Loucy (cell line): ENCODE measurements around the gene COA1.
A peak's percentile ranks its signal among the peaks of the same experiment; 100 is the strongest.

ENCODE experiments used
- H2AFZ ChIP-seq: fragments of 200-600 bp; sonication (generic); 2 replicates; pipeline ENCODE4 v1.6.0; 2016; ENCODE audit warnings: antibody characterized with exemption, mild to moderate bottlenecking, low read length, moderate library complexity
- H3F3A ChIP-seq: fragments of 200-600 bp; 2 replicates; pipeline ENCODE4 v1.6.0; 2016; ENCODE audit warnings: antibody characterized with exemption, low read depth, mild to moderate bottlenecking
- H3K27me3 ChIP-seq: fragments of 200-600 bp; sonication (generic); 2 replicates; pipeline ENCODE4 v1.6.1; 2014; ENCODE audit warnings: low read length, mild to moderate bottlenecking; ENCODE audit not compliant: insufficient read depth, poor library complexity, severe bottlenecking
- H3K36me3 ChIP-seq: fragments of 200-600 bp; sonication (generic); 2 replicates; pipeline ENCODE4 v1.6.1; 2016; ENCODE audit warnings: low read length; ENCODE audit not compliant: insufficient read depth
- H3K4me1 ChIP-seq: fragments of 200-600 bp; sonication (generic); 2 replicates; pipeline ENCODE4 v1.5.1; 2014; ENCODE audit warnings: low read length, mild to moderate bottlenecking; ENCODE audit not compliant: insufficient read depth, poor library complexity, severe bottlenecking
- H3K4me2 ChIP-seq: fragments of 200-600 bp; sonication (generic); 2 replicates; pipeline ENCODE4 v1.6.0; 2014; ENCODE audit warnings: antibody characterized with exemption, low read length, low read depth, mild to moderate bottlenecking; ENCODE audit not compliant: poor library complexity, severe bottlenecking
- H3K4me3 ChIP-seq: fragments of 200-600 bp; sonication (generic); 2 replicates; pipeline ENCODE4 v1.5.1; 2014; ENCODE audit warnings: low read length, mild to moderate bottlenecking, mixed read lengths; ENCODE audit not compliant: poor library complexity, severe bottlenecking
- H3K79me2 ChIP-seq: fragments of 200-600 bp; sonication (generic); 2 replicates; pipeline ENCODE4 v1.6.1; 2014; ENCODE audit warnings: low read length; ENCODE audit not compliant: insufficient read depth
- H3K9ac ChIP-seq: fragments of 200-600 bp; sonication (generic); 2 replicates; pipeline ENCODE4 v1.6.0; 2014; ENCODE audit warnings: mild to moderate bottlenecking, low read depth, low read length, moderate library complexity; ENCODE audit not compliant: poor library complexity, severe bottlenecking
- H3K9me2 ChIP-seq: fragments of 200-600 bp; sonication (generic); replicated peaks from 2 replicates; pipeline ENCODE4 v1.6.1; 2016; ENCODE audit warnings: low read depth, low read length, mixed read lengths
- H3K9me3 ChIP-seq: fragments of 200-600 bp; sonication (generic); 2 replicates; pipeline ENCODE4 v1.6.1; 2014; ENCODE audit warnings: mild to moderate bottlenecking, antibody characterized with exemption, low read length, low read depth; ENCODE audit not compliant: insufficient read depth
- H4K20me1 ChIP-seq: fragments of 200-600 bp; sonication (generic); 2 replicates; pipeline ENCODE4 v1.6.0; 2014; ENCODE audit warnings: antibody characterized with exemption, low read length, mild to moderate bottlenecking; ENCODE audit not compliant: insufficient read depth, poor library complexity, severe bottlenecking
- EZH2phosphoT487 ChIP-seq: fragments of 200-600 bp; IDR thresholded peaks from 2 replicates; pipeline ENCODE4 v1.6.1; 2018; ENCODE audit warnings: antibody characterized with exemption, mild to moderate bottlenecking, moderate library complexity, borderline replicate concordance
- TF ChIP-seq, protein P1 (sequence below): fragments of 200-600 bp; sonication (generic); conservative IDR thresholded peaks from 2 replicates; pipeline ENCODE4 v1.5.1; 2014; ENCODE audit warnings: mild to moderate bottlenecking, antibody characterized with exemption, low read length

Gene COA1

DNA sequence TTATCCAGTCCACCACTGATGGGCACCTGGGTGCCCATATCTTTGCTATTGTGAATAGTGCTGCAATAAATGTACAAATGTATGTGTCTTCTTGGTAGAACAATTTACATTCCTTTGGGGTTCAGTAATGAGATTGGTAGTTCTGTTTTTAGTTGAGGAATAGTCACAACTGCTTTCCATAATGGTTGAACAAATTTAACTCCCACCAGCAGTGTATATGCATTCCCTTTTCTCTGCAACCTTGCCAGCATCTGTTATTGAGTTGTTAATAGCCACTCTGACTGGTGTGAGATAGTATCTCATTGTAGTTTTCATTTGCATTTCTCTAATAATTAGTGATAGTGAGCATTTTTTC lies 27.8 kb downstream of the COA1 start:
- Histone ChIP-seq H3K9me3 (peaks cover 6% of the 10 kb centered on the region; the same call in 1 of the 2 replicates), H3K9ac (no peak overlapping the region), H2AFZ (no peak overlapping the region), H4K20me1 (peaks cover 5% of the 10 kb centered on the region), H3K9me2 (no peaks in the 10 kb centered on the region), H3K36me3 (peaks cover 17% of the 10 kb centered on the region; the same call in 1 of the 2 replicates), H3K27me3 (no peaks in the 10 kb centered on the region), H3K4me3 (no peak overlapping the region), H3K4me2 (no peak overlapping the region), H3K4me1 (peaks cover 4% of the 10 kb centered on the region), H3F3A (no peaks in the 10 kb centered on the region), H3K79me2 (peaks cover 66% of the 10 kb centered on the region)
- TF ChIP-seq EZH2phosphoT487: no peak
- TF ChIP-seq, protein P1, sequence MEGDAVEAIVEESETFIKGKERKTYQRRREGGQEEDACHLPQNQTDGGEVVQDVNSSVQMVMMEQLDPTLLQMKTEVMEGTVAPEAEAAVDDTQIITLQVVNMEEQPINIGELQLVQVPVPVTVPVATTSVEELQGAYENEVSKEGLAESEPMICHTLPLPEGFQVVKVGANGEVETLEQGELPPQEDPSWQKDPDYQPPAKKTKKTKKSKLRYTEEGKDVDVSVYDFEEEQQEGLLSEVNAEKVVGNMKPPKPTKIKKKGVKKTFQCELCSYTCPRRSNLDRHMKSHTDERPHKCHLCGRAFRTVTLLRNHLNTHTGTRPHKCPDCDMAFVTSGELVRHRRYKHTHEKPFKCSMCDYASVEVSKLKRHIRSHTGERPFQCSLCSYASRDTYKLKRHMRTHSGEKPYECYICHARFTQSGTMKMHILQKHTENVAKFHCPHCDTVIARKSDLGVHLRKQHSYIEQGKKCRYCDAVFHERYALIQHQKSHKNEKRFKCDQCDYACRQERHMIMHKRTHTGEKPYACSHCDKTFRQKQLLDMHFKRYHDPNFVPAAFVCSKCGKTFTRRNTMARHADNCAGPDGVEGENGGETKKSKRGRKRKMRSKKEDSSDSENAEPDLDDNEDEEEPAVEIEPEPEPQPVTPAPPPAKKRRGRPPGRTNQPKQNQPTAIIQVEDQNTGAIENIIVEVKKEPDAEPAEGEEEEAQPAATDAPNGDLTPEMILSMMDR: no peak

DNA sequence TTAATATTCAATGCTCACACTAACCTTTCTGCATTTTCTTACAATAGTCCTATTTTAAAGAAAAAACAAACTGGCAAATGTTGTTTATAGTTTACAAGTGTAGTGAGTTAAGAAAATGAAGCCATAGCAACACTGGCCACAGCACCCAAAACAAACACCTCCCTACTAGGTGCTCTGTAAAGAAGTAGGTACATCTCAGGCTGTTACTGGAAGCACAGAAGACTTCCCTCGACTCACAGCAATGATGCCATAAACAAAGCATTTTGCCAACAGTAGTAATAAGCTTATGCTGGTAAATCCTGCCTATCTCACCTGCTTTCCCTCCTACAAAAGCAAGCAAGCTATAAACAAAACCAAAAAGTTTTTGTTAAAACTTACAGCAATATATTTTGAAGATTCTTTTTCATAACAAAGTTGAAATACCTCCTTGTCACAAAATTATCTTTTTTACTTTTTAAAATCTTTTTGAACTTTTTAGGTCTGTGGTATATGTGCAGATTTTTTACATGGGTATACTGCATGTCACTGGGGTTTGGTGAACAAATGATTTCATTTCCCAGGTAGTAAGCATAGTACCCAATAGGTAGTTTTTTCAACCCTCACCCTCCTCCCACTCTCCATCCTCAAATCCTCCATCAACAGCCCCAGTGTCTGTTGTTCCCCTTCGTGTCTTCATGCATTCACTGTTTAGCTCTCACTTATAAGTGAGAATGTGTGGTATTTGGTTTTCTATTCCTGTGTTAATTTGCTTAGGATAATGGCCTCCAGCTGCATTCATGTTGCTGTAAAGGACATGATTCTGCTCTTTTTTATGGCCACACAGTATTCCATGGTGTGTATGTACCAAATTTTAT lies 28.4 kb downstream of the COA1 start:
- H3K4me2 ChIP-seq: no peak overlapping the region
- peaks cover 69% of the 10 kb centered on the region for H3K79me2 ChIP-seq
- H3K9me3 ChIP-seq: peaks cover 6% of the 10 kb centered on the region; the same call in 1 of the 2 replicates
- H2AFZ ChIP-seq: no peak overlapping the region
- H3K9ac ChIP-seq: no peak overlapping the region
- H3K4me1 ChIP-seq: peaks cover 4% of the 10 kb centered on the region
- TF ChIP-seq, protein P1: no peak
- TF ChIP-seq EZH2phosphoT487: no peak
- no peaks in the 10 kb centered on the region for H3K9me2 ChIP-seq
- peaks cover 8% of the 10 kb centered on the region for H4K20me1 ChIP-seq
- H3K4me3 ChIP-seq: no peak overlapping the region
- H3F3A ChIP-seq: no peaks in the 10 kb centered on the region
- no peaks in the 10 kb centered on the region for H3K27me3 ChIP-seq
- peaks cover 17% of the 10 kb centered on the region; the same call in 1 of the 2 replicates for H3K36me3 ChIP-seq

DNA sequence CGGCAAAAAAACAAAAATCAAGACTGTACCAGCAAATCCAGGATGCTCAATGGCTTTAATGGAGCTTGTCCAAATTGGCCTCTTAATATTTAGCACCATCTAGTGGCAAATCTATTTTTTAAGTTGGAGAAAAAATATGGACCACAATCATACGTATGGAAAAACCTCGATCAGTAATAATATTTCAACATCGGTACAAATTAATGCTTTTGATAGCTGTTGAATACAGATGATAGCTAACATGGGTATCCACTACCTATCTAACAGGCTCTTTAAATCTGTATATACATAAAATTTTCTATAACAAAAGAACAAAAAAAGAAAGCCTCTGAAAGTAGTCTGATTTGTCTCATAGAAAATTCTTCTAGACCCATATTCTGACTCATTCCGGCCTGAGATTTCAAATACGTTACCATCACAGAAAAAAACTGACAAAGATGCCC lies 29.2 kb downstream of the COA1 start:
- H3K4me3 ChIP-seq: no peak overlapping the region
- no peak for TF ChIP-seq EZH2phosphoT487
- TF ChIP-seq, protein P1: peak; percentile 82
- H3F3A ChIP-seq: no peaks in the 10 kb centered on the region
- peaks cover 8% of the 10 kb centered on the region for H4K20me1 ChIP-seq
- no peak overlapping the region for H3K9ac ChIP-seq
- peaks cover 4% of the 10 kb centered on the region for H3K4me1 ChIP-seq
- peaks cover 6% of the 10 kb centered on the region; the same call in 1 of the 2 replicates for H3K9me3 ChIP-seq
- H3K36me3 ChIP-seq: peaks cover 9% of the 10 kb centered on the region; the same call in 1 of the 2 replicates
- no peak overlapping the region for H3K4me2 ChIP-seq
- H3K79me2 ChIP-seq: peaks cover 69% of the 10 kb centered on the region
- H3K27me3 ChIP-seq: no peaks in the 10 kb centered on the region
- no peaks in the 10 kb centered on the region for H3K9me2 ChIP-seq
- no peak overlapping the region for H2AFZ ChIP-seq
